WTC11 (cell line): Measurements from ENCODE around the gene CD79A.

ENCODE experiments used
- E2F1 ChIP-seq: sonication (generic); formaldehyde crosslinking; IDR thresholded peaks from 2 replicates; pipeline ENCODE4 v1.8.0; 2022; ENCODE audit warnings: mild to moderate bottlenecking, missing genetic modification reagents
- GABPB1 ChIP-seq: sonication (generic); formaldehyde crosslinking; IDR thresholded peaks from 2 replicates; pipeline ENCODE4 v1.8.1; 2023; ENCODE audit warnings: mild to moderate bottlenecking, missing genetic modification reagents
- NR2C2 ChIP-seq: sonication (generic); formaldehyde crosslinking; IDR thresholded peaks from 2 replicates; pipeline ENCODE4 v1.8.0; 2022; ENCODE audit warnings: mild to moderate bottlenecking, missing genetic modification reagents
- RELA ChIP-seq: sonication (generic); formaldehyde crosslinking; IDR thresholded peaks from 2 replicates; pipeline ENCODE4 v1.8.1; 2022; ENCODE audit warnings: missing genetic modification reagents, mild to moderate bottlenecking, borderline replicate concordance
- SMAD4 ChIP-seq: sonication (generic); formaldehyde crosslinking; IDR thresholded peaks from 2 replicates; pipeline ENCODE4 v1.8.0; 2022; ENCODE audit warnings: mild to moderate bottlenecking, missing genetic modification reagents
- SOX15 ChIP-seq: fragments of 250-450 bp; sonication (Bioruptor Pico); IDR thresholded peaks from 2 replicates; pipeline ENCODE4 v1.9.0; 2021; ENCODE audit warnings: mild to moderate bottlenecking
- TCF7 ChIP-seq: sonication (generic); formaldehyde crosslinking; IDR thresholded peaks from 2 replicates; pipeline ENCODE4 v1.8.0; 2022; ENCODE audit warnings: mild to moderate bottlenecking, low read depth, missing genetic modification reagents, moderate library complexity
- ZNF232 ChIP-seq: sonication (generic); formaldehyde crosslinking; IDR thresholded peaks from 2 replicates; pipeline ENCODE4 v1.8.0; 2022; ENCODE audit warnings: mild to moderate bottlenecking, missing genetic modification reagents
- ZNF423 ChIP-seq: fragments of 250-450 bp; sonication (Bioruptor Pico); IDR thresholded peaks from 2 replicates; pipeline ENCODE4 v2.1.2; 2022; ENCODE audit warnings: mild to moderate bottlenecking, moderate library complexity
- ZSCAN18 ChIP-seq: fragments of 250-450 bp; sonication (Bioruptor Pico); IDR thresholded peaks from 2 replicates; pipeline ENCODE4 v2.1.2; 2022; ENCODE audit warnings: mild to moderate bottlenecking, moderate library complexity
- TF ChIP-seq, protein P1 (sequence below): fragments of 200-600 bp; IDR thresholded peaks from 2 replicates; pipeline ENCODE4 v1.8.0; 2022; ENCODE audit warnings: antibody characterized with exemption

DNA sequence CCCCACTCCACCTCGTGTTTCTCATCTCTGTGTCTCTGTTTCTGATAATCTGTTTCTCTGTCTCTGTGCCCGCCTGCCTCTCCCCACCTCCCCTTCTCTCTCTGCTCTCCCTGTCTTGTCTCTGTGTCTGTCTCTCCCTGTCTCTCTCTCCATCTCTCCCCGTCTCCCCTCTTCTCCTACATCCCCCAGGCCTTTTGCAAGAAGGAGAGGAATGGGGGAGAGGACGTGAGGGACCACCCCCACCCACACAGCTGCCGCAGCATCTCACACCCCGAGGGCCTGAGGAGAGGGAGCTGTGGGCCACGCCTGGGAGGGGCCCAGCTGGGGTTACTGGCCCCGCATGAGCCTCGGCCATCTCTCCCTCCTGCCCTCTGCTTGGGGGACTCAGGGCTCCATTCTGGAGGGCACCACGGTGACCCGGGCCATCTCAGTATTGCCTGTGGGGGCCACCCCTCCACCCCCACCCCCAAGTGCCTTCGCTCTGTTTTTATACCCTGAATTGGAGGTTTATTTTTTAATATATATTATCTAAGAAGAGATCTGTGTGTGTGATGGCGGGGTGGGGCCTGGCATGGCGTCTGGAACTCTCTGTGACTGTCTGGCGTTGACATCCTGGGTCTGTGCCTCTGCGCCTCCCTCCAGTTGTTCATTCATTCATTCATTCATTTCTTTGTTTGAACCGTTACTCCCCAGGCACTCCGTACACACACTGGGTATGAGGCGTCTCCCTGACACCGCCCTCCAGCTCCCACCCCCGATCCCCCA lies 30.0 kb downstream of the CD79A start:
- TF ChIP-seq GABPB1 (CRISPR knock-in tag) (no peak), NR2C2 (CRISPR knock-in tag) (no peak), RELA (no peak), ZNF232 (CRISPR knock-in tag) (no peak), E2F1 (CRISPR knock-in tag) (no peak), SMAD4 (CRISPR knock-in tag) (no peak), SOX15 (no peak), TCF7 (CRISPR knock-in tag) (no peak), ZSCAN18 (CRISPR knock-in tag) (no peak), ZNF423 (CRISPR knock-in tag) (no peak)
- TF ChIP-seq, protein P1, sequence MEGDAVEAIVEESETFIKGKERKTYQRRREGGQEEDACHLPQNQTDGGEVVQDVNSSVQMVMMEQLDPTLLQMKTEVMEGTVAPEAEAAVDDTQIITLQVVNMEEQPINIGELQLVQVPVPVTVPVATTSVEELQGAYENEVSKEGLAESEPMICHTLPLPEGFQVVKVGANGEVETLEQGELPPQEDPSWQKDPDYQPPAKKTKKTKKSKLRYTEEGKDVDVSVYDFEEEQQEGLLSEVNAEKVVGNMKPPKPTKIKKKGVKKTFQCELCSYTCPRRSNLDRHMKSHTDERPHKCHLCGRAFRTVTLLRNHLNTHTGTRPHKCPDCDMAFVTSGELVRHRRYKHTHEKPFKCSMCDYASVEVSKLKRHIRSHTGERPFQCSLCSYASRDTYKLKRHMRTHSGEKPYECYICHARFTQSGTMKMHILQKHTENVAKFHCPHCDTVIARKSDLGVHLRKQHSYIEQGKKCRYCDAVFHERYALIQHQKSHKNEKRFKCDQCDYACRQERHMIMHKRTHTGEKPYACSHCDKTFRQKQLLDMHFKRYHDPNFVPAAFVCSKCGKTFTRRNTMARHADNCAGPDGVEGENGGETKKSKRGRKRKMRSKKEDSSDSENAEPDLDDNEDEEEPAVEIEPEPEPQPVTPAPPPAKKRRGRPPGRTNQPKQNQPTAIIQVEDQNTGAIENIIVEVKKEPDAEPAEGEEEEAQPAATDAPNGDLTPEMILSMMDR = no peak
